ENCODE data around the gene ABCA2.

Gene ABCA2

DNA sequence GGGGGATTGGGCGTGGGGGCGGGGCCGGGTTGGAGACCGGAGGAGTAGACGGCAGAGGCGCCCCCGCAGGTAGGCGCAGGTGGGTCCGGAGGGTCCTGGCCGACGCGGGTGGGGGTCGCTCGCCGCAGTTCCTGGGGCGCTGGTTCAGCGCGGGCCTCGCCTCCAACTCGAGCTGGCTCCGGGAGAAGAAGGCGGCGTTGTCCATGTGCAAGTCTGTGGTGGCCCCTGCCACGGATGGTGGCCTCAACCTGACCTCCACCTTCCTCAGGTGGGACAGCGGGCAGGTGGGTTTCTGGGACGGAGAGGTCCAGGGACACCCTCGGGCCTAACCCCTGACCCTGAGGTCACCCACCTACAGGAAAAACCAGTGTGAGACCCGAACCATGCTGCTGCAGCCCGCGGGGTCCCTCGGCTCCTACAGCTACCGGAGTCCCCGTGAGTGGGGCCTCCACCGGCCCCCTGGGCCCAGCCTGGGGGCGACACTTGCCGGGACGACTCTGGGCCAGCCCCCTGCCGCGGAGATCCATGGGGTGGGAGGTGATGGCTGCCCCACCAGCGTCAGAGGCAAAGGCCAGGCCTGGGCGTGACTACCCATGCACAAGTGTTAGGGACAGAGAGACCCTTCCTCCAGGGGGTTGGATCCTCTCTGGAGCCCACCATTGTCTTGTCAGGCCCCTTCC, 49.0 kb downstream of the ABCA2 start:
- no peak overlapping the region for H3K4me3 ChIP-seq (ENCODE audit: control insufficient read depth, low read depth, low read length)
- no peak for DNase-seq (ENCODE audit: low read depth)
- TF ChIP-seq, protein P1, sequence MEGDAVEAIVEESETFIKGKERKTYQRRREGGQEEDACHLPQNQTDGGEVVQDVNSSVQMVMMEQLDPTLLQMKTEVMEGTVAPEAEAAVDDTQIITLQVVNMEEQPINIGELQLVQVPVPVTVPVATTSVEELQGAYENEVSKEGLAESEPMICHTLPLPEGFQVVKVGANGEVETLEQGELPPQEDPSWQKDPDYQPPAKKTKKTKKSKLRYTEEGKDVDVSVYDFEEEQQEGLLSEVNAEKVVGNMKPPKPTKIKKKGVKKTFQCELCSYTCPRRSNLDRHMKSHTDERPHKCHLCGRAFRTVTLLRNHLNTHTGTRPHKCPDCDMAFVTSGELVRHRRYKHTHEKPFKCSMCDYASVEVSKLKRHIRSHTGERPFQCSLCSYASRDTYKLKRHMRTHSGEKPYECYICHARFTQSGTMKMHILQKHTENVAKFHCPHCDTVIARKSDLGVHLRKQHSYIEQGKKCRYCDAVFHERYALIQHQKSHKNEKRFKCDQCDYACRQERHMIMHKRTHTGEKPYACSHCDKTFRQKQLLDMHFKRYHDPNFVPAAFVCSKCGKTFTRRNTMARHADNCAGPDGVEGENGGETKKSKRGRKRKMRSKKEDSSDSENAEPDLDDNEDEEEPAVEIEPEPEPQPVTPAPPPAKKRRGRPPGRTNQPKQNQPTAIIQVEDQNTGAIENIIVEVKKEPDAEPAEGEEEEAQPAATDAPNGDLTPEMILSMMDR (IDR thresholded peaks at IDR 0.05; ENCODE audit: control insufficient read depth, insufficient read depth, low read depth, low read length, missing control alignments): no peak

DNA sequence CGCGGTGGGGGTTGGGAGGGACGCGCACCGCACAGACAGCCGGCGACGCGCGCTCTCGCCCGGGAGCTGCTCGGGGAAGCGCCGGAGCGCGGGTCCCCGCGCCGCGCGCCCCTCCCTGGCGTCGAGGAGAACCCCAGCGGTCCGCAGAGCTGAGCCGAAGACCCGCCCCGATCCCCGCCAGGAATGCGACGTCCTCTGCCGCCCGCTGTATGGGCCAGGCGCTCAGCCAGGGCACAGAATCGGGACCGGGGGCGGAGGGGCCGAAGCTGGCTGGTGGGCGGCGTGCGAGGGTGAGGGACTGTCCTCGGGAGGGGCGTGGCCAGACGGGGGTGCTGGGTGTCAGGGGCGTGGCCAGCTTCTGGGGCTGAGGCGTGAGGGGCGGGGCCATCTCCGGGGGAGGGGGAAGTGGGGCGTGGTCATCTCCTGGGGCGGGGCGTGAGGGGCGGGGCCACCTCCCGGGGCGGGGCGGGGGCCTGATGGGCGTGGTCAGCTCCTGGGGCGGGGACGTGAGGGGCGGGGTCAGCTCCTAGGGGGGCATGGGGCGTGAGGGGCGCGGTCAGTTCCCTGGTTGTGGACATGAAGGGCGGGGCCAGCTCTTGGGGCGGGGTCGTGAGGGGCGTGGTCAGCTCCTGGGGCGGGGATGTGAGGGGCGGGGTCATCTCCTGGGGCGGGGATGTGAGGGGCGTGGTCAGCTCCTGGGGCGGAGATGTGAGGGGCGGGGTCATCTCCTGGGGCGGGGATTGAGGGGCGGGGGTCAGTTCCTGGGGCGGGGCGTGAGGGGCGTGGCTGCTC, 49.8 kb downstream of the ABCA2 start:
- TF ChIP-seq, protein P1 (IDR thresholded peaks at IDR 0.05; ENCODE audit: control insufficient read depth, insufficient read depth, low read depth, low read length, missing control alignments): no peak
- peak overlapping the region; percentile 42 for H3K4me3 ChIP-seq (ENCODE audit: control insufficient read depth, low read depth, low read length)
- DNase-seq (ENCODE audit: low read depth): no peak

DNA sequence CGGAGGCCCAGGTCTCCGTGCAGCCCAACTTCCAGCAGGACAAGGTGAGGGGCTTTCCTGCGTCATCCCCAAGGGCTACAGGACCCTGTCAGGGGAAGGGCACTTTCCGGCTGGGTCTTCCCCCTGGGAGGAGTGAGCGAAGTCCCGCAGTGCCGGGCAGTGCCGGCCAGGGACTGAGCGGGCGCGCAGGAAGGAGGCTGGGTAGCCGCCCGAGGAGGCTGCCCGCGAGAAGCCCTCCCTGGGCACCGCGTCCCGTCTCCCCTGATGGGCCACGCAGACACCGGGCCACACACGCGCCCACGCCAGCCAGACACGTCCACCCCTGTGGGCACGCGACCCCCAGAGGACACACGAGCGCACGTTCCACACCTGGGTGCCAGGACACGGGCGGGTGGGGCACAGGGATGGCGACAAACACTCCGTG, 50.4 kb downstream of the ABCA2 start:
- H3K4me3 ChIP-seq (ENCODE audit: control insufficient read depth, low read depth, low read length): peak overlapping the region; percentile 42
- no peak for DNase-seq (ENCODE audit: low read depth)
- TF ChIP-seq, protein P1 (IDR thresholded peaks at IDR 0.05; ENCODE audit: control insufficient read depth, insufficient read depth, low read depth, low read length, missing control alignments): no peak

DNA sequence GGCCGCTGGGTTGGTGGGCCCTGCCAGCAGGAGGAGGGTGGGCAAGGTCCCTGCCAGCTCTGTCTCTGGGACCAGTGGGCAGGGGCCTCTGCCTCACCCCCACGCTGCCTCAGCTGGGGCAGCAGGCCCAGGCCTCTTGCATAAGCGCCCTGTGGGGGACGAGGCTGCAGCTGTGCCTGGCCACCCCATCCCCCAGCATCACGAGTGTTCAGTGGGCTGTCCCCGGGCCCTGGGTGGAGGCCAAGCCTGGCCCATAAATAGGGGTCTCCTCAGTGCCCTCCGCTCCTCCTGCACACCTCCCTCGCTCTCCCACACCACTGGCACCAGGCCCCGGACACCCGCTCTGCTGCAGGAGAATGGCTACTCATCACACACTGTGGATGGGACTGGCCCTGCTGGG, 50.8 kb downstream of the ABCA2 start, which contains the start of gene PTGDS:
TSS of gene PTGDS (plus strand) at position 282 of the 400 bp plus-strand sequence. CDS start at position 357, 75 bp downstream.
- H3K4me3 ChIP-seq (ENCODE audit: control insufficient read depth, low read depth, low read length): peak within 1 kb of the TSS; percentile 42
- TF ChIP-seq, protein P1 (IDR thresholded peaks at IDR 0.05; ENCODE audit: control insufficient read depth, insufficient read depth, low read depth, low read length, missing control alignments): no peak
- DNase-seq (ENCODE audit: low read depth): no peak

DNA sequence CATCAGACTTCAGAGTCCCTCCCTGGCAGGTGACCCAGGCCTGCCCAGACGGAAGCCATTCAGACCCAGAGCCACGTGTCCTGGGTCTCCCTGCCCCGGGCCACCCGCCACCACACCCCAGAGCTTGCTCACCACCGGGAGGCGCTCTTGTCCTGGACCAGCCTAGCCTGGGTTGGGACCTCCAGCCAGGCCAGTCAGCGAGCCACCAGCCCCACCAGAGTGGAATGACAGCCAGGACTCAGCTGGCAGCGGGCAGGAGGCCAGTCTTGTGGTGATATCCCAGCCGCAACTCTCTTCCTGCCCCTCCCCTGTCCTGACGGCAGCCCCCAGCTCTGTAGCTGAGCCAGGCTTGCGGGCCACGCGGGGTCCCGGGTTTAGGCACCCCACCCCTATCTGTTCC, 52.4 kb downstream of the ABCA2 start:
- DNase-seq (ENCODE audit: low read depth): no peak
- TF ChIP-seq, protein P1 (IDR thresholded peaks at IDR 0.05; ENCODE audit: control insufficient read depth, insufficient read depth, low read depth, low read length, missing control alignments): no peak
- no peak overlapping the region for H3K4me3 ChIP-seq (ENCODE audit: control insufficient read depth, low read depth, low read length)

DNA sequence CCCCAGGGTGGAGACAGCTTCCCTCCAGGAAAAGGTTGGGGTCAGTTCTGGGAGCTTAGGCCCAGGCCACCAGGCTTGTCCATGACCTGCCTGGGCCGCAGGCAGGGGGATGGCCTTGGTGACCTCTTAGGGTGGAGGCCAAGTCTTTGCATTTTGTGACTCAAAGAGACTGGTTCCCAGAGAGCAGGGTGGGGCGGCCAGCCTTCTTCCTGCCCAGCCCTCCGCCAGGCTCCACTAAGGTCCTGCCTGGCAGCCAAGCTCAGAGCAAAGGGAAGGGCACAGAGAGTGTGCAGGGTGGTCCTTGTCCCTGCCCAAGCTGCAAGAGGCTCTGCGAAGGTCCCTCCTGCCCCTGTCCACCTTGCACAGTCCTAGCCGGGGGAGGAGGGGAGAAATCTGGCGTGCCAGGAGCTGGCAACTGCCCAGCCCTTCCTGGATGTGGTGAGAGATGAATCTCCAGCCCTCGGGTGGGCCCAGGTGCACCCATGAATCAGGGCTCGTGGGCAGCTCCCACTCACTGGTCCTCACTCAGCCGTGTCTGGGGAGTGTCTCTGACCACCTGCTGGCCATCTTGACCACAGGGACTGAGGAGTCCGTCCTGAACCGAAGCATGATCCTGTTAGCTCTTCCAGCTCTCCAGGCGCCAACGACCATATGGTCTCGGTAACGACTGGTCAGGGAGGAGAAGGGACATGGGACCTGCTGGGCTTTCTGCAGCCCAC, 53.1 kb downstream of the ABCA2 start:
- TF ChIP-seq, protein P1 (IDR thresholded peaks at IDR 0.05; ENCODE audit: control insufficient read depth, insufficient read depth, low read depth, low read length, missing control alignments): no peak
- H3K4me3 ChIP-seq (ENCODE audit: control insufficient read depth, low read depth, low read length): no peak overlapping the region
- DNase-seq (ENCODE audit: low read depth): no peak
